GM21367 (cell line): ENCODE results near the gene HADHA.

Source experiments
- ATAC-seq: cut with Tn5 transposase; IDR thresholded peaks from one replicate; pipeline ENCODE4 v1.9.1; 2021; ENCODE audit not compliant: unreplicated experiment

HADHA gene

GRCh38 chr2:26195040-26195984, 49.1 kb downstream of the HADHA start:
- no peak for ATAC-seq

GRCh38 chr2:26193578-26194231, 50.7 kb downstream of the HADHA start:
- no peak for ATAC-seq

DNA sequence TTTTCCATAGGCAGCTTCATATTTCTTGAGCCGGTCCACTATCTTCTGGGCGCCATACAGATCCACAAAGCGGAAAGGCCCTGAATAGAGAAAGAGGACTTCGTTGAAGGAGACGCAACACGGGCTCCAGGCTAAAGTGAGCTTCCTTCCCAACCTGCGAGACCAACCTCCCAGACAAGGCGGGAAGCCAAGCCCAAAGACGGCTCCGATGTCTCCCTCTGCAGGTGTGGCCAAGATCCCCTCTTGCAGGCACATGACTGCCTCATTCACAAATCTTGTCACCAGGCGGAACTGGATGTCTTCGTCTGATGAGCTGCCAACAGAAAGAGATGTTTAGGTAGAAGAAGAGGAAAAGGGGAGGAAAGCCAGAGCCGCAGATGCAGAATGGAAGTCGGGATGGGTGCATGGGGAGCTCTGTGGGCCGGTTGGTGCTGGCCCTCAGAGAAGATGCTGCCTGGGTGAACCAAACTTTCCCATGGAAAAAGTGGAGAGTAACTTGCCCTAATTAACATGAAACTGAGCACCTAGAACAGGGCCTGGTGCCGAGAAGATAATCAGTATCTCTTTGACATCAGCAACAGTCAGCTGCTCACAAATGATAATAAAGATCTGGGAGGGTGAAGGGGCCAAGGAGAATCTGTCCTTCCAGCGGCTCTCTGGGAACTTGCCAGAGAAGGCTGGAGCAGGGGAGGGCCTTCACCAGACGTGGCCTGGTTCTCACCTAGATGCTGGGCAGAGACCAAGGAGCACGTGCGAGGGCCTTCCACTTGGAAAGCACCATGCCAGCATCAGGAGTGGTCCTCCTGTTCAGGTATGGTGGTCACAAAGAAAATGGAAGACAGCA, 52.9 kb downstream of the HADHA start:
- no peak for ATAC-seq

GRCh38 chr2:26190369-26190768, 54.1 kb downstream of the HADHA start:
- no peak for ATAC-seq

GRCh38 chr2:26189751-26190150, 54.7 kb downstream of the HADHA start:
- ATAC-seq: no peak

DNA sequence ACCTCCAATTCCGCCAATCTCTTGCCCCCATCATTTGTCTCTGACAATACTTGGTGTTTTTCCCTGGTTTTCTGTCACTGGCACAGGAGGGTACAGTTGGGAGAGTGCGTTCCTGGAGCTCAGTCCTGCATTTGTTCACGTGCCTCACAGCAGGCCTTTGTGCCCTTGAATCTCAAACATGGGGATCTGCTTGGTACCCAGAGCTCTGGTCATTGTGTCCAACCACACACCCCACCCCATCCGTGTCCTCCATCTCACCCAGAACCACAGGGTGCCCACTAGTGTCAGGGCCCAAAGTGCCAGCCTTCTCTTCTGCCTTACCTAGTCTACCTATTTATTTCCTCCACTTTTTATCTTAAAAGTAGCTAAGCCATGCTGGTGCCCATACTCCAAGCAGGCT, 55.3 kb downstream of the HADHA start:
- no peak for ATAC-seq

DNA sequence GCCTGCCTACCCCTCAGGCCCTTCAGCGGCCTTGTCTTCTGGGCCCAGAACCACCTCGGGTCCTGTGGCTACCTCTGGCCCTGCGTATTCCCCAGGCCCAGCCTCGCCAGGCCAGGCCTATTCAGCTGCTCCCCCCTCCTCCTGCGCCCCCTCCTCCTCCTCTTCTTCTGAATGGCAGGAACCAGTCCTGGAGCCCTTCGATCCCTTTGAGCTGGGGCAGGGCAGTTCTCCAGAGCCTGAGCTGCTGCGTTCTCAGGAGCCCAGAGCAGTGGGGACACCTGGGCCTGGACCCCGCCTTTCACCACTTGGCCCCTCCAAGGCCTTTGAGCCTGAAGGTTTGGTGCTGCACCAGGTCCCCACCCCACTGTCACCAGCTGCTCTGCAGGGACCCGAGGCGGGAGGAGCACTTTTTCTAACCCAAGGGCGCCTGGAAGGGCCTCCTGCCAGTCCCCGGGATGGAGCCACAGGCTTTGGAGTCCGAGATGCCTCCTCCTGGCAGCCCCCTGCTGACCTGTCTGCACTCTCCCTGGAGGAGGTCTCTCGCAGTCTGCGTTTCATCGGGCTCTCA, 56.8 kb downstream of the HADHA start:
- ATAC-seq: no peak

GRCh38 chr2:26187114-26187513, 57.3 kb downstream of the HADHA start:
- ATAC-seq: no peak

GRCh38 chr2:26185954-26186770, 58.3 kb downstream of the HADHA start:
- ATAC-seq: no peak

DNA sequence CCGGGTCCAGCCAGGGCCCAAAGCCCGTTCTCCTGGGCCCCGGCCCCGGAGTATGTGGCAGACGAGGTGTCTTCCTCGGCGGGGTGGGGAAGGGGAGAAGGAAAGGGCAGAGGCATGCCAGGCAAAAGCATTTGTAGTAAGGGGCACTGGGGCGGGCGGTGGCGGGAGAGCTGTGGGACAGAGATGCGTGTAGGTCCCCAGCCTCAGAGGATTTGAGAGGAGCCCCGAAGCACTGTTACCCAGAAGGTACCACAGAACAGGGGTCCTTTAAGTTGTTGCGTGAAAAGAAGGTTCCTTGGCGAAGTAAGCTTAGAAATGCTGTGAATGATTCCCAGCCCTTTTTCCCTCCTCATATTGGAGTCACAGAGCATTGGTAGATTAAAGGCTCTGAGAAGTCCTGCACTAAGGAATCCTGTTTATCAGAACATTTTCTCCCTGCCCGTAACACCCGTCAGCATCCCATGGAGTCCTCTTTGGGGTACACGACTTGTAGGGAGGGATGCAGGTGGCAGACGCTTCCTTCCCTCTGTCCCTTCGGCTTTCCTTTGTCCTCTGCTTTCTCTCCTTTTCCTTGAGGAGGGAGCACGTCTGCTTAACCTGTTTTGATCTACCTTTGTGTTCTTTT, 59.0 kb downstream of the HADHA start:
- no peak for ATAC-seq

DNA sequence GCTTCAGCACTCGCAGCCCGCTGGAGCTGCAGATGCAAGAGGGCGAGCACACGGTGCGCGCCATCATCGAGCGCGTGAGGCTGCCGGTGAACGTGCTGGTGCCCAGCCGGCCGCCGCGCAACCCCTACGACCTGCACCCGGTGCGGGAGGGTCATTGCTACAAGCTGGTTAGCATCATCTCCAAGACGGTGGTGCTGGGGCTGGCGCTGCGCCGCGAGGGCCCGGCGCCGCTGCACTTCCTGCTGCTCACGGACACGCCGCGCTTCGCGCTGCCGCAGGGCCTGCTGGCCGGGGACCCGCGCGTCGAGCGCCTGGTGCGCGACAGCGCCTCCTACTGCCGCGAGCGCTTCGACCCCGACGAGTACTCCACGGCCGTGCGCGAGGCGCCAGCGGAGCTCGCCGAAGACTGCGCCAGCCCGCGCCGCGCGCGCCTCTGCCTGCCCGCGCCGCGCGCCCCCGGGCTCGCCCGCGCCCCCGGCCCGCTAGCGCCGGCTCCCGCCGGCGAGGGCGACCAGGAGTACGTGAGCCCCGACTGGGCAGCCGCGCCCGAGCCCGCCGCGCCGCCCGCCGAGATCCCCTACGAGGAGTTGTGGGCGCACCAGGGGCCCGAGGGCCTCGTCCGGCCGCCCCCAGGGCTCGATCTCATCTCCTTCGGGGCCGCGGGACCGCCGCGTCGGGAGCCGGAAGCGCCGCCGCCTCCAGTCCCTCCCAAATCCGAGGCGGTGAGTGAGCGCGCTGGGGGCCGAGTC, 59.7 kb downstream of the HADHA start:
- ATAC-seq: peak; percentile 62

GRCh38 chr2:26184121-26184520, 60.3 kb downstream of the HADHA start:
- ATAC-seq: no peak

DNA sequence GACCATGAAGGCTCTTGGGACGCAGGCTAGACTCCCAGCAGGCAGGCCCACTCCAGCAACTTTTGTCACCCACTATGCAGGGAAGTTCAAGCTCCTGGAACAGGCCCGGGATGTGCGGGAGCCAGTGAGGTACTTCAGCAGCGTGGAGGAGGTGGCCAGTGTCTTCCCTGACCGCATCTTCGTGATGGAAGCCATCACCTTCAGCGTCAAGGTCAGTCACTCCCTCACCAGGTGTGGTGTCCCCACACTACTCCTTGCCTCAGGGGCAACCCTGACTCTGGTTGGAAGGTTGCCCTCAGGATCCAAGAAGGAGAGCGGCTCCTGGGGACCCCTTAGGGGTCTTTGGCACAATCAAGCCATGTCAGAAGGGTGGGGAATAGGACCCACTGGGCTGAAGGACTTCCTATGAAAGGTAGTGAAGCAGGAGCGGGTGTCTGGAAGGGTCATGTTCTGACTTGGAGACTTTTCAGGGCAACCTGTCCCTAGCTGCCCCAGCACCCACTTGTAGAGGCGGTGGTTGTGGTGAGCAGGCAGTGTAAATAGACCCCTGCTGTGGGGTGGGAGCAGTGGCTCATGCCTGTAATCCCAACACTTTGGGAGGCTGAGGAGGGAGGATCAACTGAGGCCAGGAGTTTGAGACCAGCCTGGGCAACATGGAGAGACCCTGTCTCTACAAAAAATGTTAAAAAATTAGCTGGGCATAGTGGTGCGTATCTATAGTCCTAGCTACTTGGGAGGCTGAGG, 61.4 kb downstream of the HADHA start:
- no peak for ATAC-seq

GRCh38 chr2:26182441-26182840, 62.0 kb downstream of the HADHA start:
- no peak for ATAC-seq

GRCh38 chr2:26179446-26179913, 65.0 kb downstream of the HADHA start:
- ATAC-seq: no peak

- ATAC-seq: no peak
Measured at GRCh38 chr2:26178746-26179436, 65.5 kb downstream of the HADHA start.

GRCh38 chr2:26178246-26178645, 66.2 kb downstream of the HADHA start:
- no peak for ATAC-seq

- ATAC-seq: no peak
Measured at GRCh38 chr2:26177122-26177521, 67.3 kb downstream of the HADHA start.
